Effector memory CD8-positive, alpha-beta T cell (primary cell): Measurements from ENCODE around the gene UBE2D2.
"Not testable (repeated sequence)": the region's sequence is repeated elsewhere in the genome, so short reads cannot be mapped to it uniquely, and the experiment has no call there.

Source experiments
- ATAC-seq: fragments of 150-1000 bp; cut with Tn5 transposase; replicated peaks from 2 replicates; pipeline ENCODE4 v1.10.0; 2021; ENCODE audit warnings: mild to moderate bottlenecking, moderate library complexity
- DNase-seq, 3 experiments: peaks; one replicate each; pipeline ENCODE4 v3.0.0; 2021
- H3K27ac Mint-ChIP-seq, 2 donors: one replicate each; pipeline ENCODE4 v1.8.0; 2022; ENCODE audit warnings: mild to moderate bottlenecking in 2 of 2, mixed read lengths in 2 of 2, moderate library complexity in 2 of 2
- H3K27me3 Mint-ChIP-seq, 2 donors: one replicate each; pipeline ENCODE4 v1.8.0; 2022; ENCODE audit warnings: mixed read lengths in 2 of 2
- H3K36me3 Mint-ChIP-seq: one replicate; pipeline ENCODE4 v1.8.0; 2022; ENCODE audit warnings: mild to moderate bottlenecking, moderate library complexity, mixed read lengths; ENCODE audit not compliant: insufficient read depth
- H3K4me1 Mint-ChIP-seq, 2 donors: one replicate each; pipeline ENCODE4 v1.8.0; 2022; ENCODE audit warnings: low read depth in 2 of 2, mixed read lengths in 2 of 2
- H3K4me3 Mint-ChIP-seq, 2 donors: one replicate each; pipeline ENCODE4 v1.8.0; 2022; ENCODE audit warnings: mild to moderate bottlenecking in 2 of 2, mixed read lengths in 2 of 2, moderate library complexity in 2 of 2
- H3K9me3 Mint-ChIP-seq, 2 donors: one replicate each; pipeline ENCODE4 v1.8.0; 2022; ENCODE audit warnings: mixed read lengths in 2 of 2

UBE2D2 gene

GRCh38 chr5:139527090-139527470 is 34.1 kb upstream of the UBE2D2 start:
- not testable (repeated sequence) for H3K9me3 Mint-ChIP-seq, H3K4me3 Mint-ChIP-seq, H3K4me1 Mint-ChIP-seq

GRCh38 chr5:139527896-139528467 is 33.2 kb upstream of the UBE2D2 start:
- H3K4me1 Mint-ChIP-seq, H3K9me3 Mint-ChIP-seq, H3K27ac Mint-ChIP-seq, ATAC-seq, H3K4me3 Mint-ChIP-seq, H3K27me3 Mint-ChIP-seq, H3K36me3 Mint-ChIP-seq, DNase-seq: not testable (repeated sequence)

More at GRCh38 chr5:139527090-139527470, 34.1 kb upstream of the UBE2D2 start:
- not testable (repeated sequence) for DNase-seq, H3K27ac Mint-ChIP-seq, H3K36me3 Mint-ChIP-seq, ATAC-seq, H3K27me3 Mint-ChIP-seq

GRCh38 chr5:139528695-139529094 is 32.4 kb upstream of the UBE2D2 start:
- H3K4me3 Mint-ChIP-seq, H3K27me3 Mint-ChIP-seq, H3K4me1 Mint-ChIP-seq, H3K9me3 Mint-ChIP-seq, DNase-seq, H3K36me3 Mint-ChIP-seq, ATAC-seq, H3K27ac Mint-ChIP-seq: not testable (repeated sequence)

DNA sequence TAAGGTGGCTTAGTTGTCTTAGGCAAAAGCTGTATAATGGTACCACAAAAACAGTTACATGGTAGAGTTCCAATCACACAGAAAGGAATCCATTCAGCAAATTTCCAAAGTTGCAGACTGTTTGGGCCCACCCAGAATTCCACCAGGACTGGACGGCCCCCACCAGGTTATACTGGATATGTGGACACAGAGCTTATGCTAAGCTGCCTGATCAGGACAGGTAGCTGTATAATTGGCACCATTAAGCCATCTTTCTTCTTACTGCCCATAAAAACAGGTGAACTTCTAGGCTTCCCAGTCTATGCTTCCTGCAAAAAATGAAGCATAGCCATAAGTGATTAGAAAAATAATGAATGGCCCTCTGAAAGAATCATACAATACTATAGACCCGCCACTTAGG is 31.1 kb upstream of the UBE2D2 start:
- not testable (repeated sequence) for H3K36me3 Mint-ChIP-seq, DNase-seq, H3K4me1 Mint-ChIP-seq, H3K27me3 Mint-ChIP-seq, ATAC-seq, H3K9me3 Mint-ChIP-seq, H3K4me3 Mint-ChIP-seq, H3K27ac Mint-ChIP-seq

- Mint-ChIP-seq H3K9me3 (no peaks in the 10 kb centered on the region), H3K4me1 (no peaks in the 10 kb centered on the region), H3K27ac (no peak overlapping the region), H3K4me3 (no peak overlapping the region), H3K36me3 (no peaks in the 10 kb centered on the region), H3K27me3 (no peaks in the 10 kb centered on the region)
- DNase-seq (no peak), ATAC-seq (no peak)
These were observed 29.4 kb upstream of the UBE2D2 start for GRCh38 chr5:139531772-139532169.

DNA sequence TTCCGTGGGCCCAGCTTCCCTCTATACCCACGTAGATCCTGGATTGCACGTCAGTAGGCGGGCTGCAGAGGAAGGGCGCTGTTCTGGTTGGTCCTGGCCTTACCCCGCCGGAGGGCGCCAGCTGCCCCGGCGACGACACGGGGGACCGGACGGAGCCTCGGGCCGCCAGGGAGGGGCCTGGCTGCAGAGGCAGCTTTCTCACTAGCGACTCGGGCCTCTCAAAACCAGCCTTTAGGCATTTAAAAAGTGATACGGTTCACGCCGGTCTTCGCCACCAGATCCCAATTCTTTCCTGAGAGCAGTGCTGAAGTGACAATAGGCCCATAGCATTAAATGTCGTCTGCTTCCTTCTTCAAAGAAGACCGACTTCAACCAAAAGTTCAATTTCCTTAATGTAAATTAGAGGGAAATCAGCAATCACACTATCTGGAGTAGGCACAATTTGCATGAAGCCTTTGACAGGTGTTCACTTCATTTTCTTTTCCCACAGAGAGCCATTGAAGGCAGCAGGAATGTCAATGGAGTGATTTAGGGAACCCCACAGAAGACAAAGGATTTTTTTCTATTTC is 17.6 kb upstream of the UBE2D2 start:
- Mint-ChIP-seq H3K4me1 (no peaks in the 10 kb centered on the region), H3K27ac (peak overlapping the region in 1 of 2 donors; percentile 41), H3K9me3 (no peaks in the 10 kb centered on the region), H3K36me3 (peaks cover 6% of the 10 kb centered on the region), H3K4me3 (no peak overlapping the region), H3K27me3 (peaks cover 4 to 6% of the 10 kb centered on the region in 2 donors)
- ATAC-seq (peak; percentile 86), DNase-seq (peak; percentile 7 to 36 (median 17))

DNA sequence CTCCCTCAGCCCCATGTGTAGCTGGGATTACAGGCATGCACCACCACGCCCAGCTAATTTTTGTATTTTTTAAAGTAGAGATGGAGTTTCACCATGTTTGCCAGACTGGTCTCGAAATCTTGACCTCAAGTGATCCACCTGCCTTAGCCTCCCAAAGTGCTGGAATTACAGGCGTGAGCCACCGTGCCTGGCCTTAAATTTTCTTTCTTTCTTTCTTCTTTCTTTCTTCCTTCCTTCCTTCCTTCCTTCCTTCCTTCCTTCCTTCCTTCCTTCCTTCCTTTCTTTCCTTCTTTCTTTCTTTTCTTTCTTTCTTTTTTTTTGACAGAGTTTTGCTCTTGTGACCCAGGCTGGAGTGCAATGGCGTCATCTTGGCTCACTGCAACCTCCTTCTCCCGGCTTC is 14.5 kb upstream of the UBE2D2 start:
- not testable (repeated sequence) for H3K9me3 Mint-ChIP-seq

GRCh38 chr5:139549162-139549894 is 11.8 kb upstream of the UBE2D2 start:
- peaks cover 2% of the 10 kb centered on the region for H3K36me3 Mint-ChIP-seq
- no peak overlapping the region for H3K4me3 Mint-ChIP-seq
- no peaks in the 10 kb centered on the region for H3K9me3 Mint-ChIP-seq
- peaks cover 7 to 15% of the 10 kb centered on the region in 2 donors for H3K27me3 Mint-ChIP-seq
- no peak for DNase-seq
- H3K27ac Mint-ChIP-seq: no peak overlapping the region
- no peaks in the 10 kb centered on the region for H3K4me1 Mint-ChIP-seq
- ATAC-seq: no peak

More for the DNA sequence above, 14.5 kb upstream of the UBE2D2 start:
- not testable (repeated sequence) for H3K36me3 Mint-ChIP-seq, DNase-seq, ATAC-seq, H3K4me3 Mint-ChIP-seq, H3K4me1 Mint-ChIP-seq
- H3K27me3 Mint-ChIP-seq: peaks cover 7 to 10% of the 10 kb centered on the region in 2 donors
- H3K27ac Mint-ChIP-seq: peak overlapping the region in 1 of 2 donors; percentile 3

DNA sequence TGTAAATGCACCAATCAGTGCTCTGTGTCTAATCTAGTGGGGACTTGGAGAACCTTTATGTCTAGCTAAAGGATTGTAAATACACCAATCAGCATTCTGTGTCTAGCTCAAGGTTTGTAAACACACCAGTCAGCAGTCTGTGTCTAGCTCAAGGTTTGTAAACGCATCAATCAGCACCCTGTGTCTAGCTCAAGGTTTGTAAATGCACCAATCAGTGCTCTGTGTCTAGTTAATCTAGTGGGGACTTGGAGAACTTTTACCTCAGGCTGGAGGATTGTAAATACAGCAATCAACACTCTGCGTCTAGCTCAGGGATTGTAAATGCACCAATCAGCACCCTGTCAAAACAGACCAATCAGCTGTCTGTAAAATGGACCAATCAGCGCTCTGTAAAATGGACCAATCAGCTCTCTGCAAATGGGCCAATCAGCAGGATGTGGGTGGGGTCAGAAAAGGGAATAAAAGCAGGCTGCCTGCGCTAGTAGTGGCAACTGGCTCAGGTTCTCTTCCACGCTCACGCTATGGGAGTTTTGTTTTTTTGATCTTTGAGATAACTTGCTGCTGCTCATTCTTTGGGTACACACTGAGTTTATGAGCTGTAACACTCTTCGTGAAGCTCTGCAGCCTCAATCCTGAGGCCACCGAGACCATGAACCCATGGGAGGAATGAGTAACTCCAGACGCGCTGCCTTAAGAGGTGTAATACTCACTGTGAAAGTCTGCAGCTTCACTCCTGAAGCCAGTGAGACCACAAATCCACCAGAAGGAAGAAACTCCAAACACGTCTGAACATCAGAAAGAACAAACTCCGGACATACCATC is 10.9 kb upstream of the UBE2D2 start:
- not testable (repeated sequence) for H3K27ac Mint-ChIP-seq, H3K4me1 Mint-ChIP-seq

GRCh38 chr5:139551191-139551889 is 9.8 kb upstream of the UBE2D2 start:
- Mint-ChIP-seq H3K4me3 (no peak overlapping the region), H3K4me1 (no peaks in the 10 kb centered on the region), H3K36me3 (no peaks in the 10 kb centered on the region), H3K9me3 (no peaks in the 10 kb centered on the region), H3K27ac (no peak overlapping the region), H3K27me3 (peaks cover 7 to 19% of the 10 kb centered on the region in 2 donors)
- DNase-seq (no peak), ATAC-seq (no peak)

More for the DNA sequence above, 10.9 kb upstream of the UBE2D2 start:
- H3K36me3 Mint-ChIP-seq, H3K9me3 Mint-ChIP-seq, H3K4me3 Mint-ChIP-seq, ATAC-seq, DNase-seq: not testable (repeated sequence)
- peaks cover 7 to 19% of the 10 kb centered on the region in 2 donors for H3K27me3 Mint-ChIP-seq

DNA sequence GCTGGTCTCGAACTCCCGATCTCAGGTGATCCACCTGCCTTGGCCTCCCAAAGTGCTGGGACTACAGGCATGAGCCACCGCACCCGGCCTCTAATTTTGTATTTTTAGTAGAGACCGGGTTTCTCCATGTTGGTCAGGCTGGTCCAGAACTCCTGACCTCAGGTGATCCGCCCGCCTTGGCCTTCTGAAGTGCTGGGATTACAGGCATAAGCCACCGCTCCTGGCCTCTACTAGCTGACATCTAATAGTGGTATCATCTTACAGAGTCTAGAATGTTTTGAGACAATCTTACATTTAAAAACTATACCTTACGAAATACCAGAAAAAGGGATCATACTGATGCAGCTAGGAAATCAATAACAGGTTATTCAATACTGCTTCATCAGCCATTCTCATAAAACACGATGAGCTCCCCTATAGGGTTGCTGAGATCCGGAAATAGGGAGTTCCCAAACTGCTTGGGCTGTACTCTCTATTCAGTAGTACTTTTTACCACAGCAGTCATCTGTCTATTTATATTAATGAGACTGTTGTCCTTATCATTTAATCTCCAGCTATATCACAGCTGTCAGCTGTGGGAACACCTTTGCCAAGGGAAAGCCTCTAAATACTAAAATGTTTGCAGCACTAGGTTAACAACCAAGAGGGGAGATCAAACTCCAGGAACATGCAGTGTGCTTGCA is 8.1 kb upstream of the UBE2D2 start:
- Mint-ChIP-seq H3K27me3 (peaks cover 7 to 17% of the 10 kb centered on the region in 2 donors), H3K27ac (no peak overlapping the region), H3K4me1 (no peaks in the 10 kb centered on the region), H3K4me3 (no peak overlapping the region), H3K36me3 (no peaks in the 10 kb centered on the region), H3K9me3 (no peaks in the 10 kb centered on the region)
- no peak for DNase-seq
- ATAC-seq: no peak

- no peaks in the 10 kb centered on the region for H3K36me3 Mint-ChIP-seq
- no peak overlapping the region for H3K4me3 Mint-ChIP-seq
- H3K9me3 Mint-ChIP-seq: no peaks in the 10 kb centered on the region
These were observed 6.9 kb upstream of the UBE2D2 start for GRCh38 chr5:139554264-139554663.

More at GRCh38 chr5:139554264-139554663, 6.9 kb upstream of the UBE2D2 start:
- H3K4me1 Mint-ChIP-seq: no peaks in the 10 kb centered on the region
- H3K27ac Mint-ChIP-seq: no peak overlapping the region
- H3K27me3 Mint-ChIP-seq: peaks cover 0 to 8% of the 10 kb centered on the region in 2 donors
- DNase-seq: no peak
- no peak for ATAC-seq
